Measurements from ENCODE around the gene GH1. TPM values are rescaled to one million over a fixed set of nuclear protein-coding genes. Genes with fewer than 3 reads are reported as not detected.
A peak's percentile ranks its signal among the peaks of the same experiment; 100 is the strongest.
"Not testable (repeated sequence)": the region's sequence is repeated elsewhere in the genome, so short reads cannot be mapped to it uniquely, and the experiment has no call there.

Gene GH1
- total and polyA plus RNA-seq, 4 donors, result not detected

DNA sequence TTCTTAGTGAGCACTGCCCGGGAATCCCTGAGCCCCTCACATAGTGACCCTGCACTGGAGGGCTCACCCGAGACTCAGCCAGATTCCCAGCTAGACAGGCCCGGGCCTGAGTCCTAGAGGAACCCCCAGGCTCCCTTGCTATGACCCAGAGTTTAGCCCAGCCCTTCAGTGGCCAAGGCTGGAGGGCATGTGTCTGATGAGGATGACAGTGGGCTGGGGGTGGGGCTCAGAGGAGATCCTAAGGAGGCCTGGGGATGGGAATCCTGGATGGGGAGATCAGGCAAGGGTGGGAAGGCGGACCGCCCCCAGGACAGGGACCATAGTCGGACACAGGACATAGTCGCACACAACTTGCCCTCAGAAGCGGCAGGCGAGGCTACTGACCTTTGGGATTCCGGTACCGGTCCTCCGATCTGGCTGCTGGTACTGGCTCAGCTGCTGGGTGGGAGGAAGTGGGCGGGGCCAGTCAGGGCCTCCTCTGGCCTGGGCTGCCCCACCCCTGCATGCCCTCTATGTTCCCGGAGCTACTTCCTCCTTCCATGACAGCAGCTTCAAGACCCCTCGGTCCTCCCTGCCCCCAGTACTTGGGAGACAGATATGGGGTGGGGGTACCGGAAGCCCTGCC lies 12.4 kb upstream of the GH1 start:
- H3K9me3 ChIP-seq (ENCODE audit: control insufficient read depth, low read length), result no peaks in the 10 kb centered on the region
- no peaks in the 10 kb centered on the region for H3K36me3 ChIP-seq (ENCODE audit: control insufficient read depth in 1 of 2, insufficient read depth in 2 of 2, low read length in 1 of 2)
- no peak overlapping the region for H3K4me3 ChIP-seq (ENCODE audit: low read length in 2 of 2)
- no peaks in the 10 kb centered on the region for H3K4me1 ChIP-seq (ENCODE audit: control insufficient read depth in 1 of 2, insufficient read depth in 2 of 2, low read length in 2 of 2)
- ATAC-seq (ENCODE audit: low FRiP score) (peak; percentile 58), DNase-seq (peak in 1 of 2 donors; percentile 86)
- 85 to 89% methylated on average over 16 of the region's 16 CpGs for WGBS, 2 donors
- no peak overlapping the region for H3K27ac ChIP-seq (ENCODE audit: low read depth in 1 of 2, low read length in 2 of 2)
- intact Hi-C loops (cut with DNase I), result no loop called here
- no peaks in the 10 kb centered on the region for H3K27me3 ChIP-seq (ENCODE audit: control insufficient read depth in 1 of 2, insufficient read depth in 2 of 2, low read length in 1 of 2)

GRCh38 chr17:63929860-63930766 lies 11.5 kb upstream of the GH1 start:
- no peaks in the 10 kb centered on the region for H3K36me3 ChIP-seq (ENCODE audit: control insufficient read depth in 1 of 2, insufficient read depth in 2 of 2, low read length in 1 of 2)
- WGBS, 2 donors, result 79 to 84% methylated on average over 24 of the region's 24 CpGs
- intact Hi-C loops (cut with DNase I), result no loop called here
- no peak for DNase-seq
- no peaks in the 10 kb centered on the region for H3K9me3 ChIP-seq (ENCODE audit: control insufficient read depth, low read length)
- H3K4me1 ChIP-seq (ENCODE audit: control insufficient read depth in 1 of 2, insufficient read depth in 2 of 2, low read length in 2 of 2), result no peaks in the 10 kb centered on the region
- no peak overlapping the region for H3K4me3 ChIP-seq (ENCODE audit: low read length in 2 of 2)
- no peak overlapping the region for H3K27ac ChIP-seq (ENCODE audit: low read depth in 1 of 2, low read length in 2 of 2)
- peak; percentile 68 for ATAC-seq (ENCODE audit: low FRiP score)
- no peaks in the 10 kb centered on the region for H3K27me3 ChIP-seq (ENCODE audit: control insufficient read depth in 1 of 2, insufficient read depth in 2 of 2, low read length in 1 of 2)

DNA sequence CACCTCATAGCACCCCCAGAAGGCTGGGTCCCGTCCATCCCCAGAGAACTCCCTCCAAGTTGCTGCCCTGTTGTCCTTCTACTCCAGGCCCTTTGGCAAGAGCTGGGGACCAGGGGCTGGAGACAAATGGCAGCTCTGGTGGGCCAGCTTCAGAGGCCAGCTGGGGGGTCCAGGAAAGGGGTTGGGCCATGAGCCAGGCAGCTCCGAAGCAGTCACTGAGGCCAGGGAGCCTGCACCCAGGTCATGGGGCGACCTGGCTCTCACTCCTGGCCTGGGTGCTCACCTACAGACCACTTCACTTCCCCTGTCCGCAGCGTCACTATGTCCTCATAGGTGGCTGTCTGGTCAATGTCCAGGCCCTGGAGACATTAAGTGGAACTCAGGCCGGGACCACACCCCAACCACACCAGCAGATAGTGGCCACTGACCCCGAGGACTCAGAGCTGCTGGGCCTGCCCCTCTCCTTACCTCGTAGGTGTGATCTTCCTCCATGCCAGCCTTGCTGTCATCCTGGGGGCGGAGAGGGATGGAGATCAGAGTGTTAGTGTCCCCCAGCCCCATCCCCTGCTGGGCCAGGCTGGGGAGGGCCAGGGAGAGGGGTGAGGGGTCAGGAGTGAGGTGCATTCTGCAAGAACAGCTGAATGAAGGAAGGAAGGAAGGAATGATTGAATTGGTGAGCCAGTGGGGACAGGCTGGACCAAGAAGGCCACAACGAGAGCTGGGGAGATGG lies 10.5 kb upstream of the GH1 start:
- DNase-seq (no peak), ATAC-seq (ENCODE audit: low FRiP score) (no peak)
- H3K9me3 ChIP-seq (ENCODE audit: control insufficient read depth, low read length), result no peaks in the 10 kb centered on the region
- H3K36me3 ChIP-seq (ENCODE audit: control insufficient read depth in 1 of 2, insufficient read depth in 2 of 2, low read length in 1 of 2), result no peaks in the 10 kb centered on the region
- no peaks in the 10 kb centered on the region for H3K4me1 ChIP-seq (ENCODE audit: control insufficient read depth in 1 of 2, insufficient read depth in 2 of 2, low read length in 2 of 2)
- no peak overlapping the region for H3K4me3 ChIP-seq (ENCODE audit: low read length in 2 of 2)
- 95 to 97% methylated on average over 10 of the region's 10 CpGs for WGBS, 2 donors
- intact Hi-C loops (cut with DNase I), result no loop called here
- H3K27ac ChIP-seq (ENCODE audit: low read depth in 1 of 2, low read length in 2 of 2), result no peak overlapping the region
- H3K27me3 ChIP-seq (ENCODE audit: control insufficient read depth in 1 of 2, insufficient read depth in 2 of 2, low read length in 1 of 2), result no peaks in the 10 kb centered on the region

DNA sequence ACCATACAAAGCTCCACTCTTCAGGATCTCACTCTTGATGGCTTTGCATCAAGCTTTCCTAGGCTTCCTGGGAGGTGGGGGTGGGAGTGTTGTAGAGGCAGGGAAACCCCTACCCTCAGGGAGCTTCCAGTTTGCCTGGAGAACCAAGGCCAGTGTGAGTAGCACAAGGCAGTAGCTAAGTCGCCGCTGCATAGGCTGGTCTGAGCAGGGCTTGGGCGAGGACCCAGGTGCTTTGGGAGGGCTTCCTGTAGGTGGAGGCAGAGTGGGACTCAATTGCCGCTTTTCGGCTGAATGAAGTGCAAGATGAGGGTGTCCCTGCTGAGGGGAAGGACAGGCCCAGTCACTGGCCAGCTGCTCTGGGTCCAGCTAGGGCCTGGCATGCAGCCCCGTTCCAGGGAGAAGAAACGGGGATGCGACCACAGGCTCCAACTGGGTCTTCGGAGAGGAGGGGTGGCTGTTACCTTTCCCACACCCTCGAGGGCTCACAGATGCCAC lies 9.6 kb upstream of the GH1 start:
- H3K4me3 ChIP-seq (ENCODE audit: low read length in 2 of 2), result no peak overlapping the region
- ATAC-seq (ENCODE audit: low FRiP score), result no peak

DNA sequence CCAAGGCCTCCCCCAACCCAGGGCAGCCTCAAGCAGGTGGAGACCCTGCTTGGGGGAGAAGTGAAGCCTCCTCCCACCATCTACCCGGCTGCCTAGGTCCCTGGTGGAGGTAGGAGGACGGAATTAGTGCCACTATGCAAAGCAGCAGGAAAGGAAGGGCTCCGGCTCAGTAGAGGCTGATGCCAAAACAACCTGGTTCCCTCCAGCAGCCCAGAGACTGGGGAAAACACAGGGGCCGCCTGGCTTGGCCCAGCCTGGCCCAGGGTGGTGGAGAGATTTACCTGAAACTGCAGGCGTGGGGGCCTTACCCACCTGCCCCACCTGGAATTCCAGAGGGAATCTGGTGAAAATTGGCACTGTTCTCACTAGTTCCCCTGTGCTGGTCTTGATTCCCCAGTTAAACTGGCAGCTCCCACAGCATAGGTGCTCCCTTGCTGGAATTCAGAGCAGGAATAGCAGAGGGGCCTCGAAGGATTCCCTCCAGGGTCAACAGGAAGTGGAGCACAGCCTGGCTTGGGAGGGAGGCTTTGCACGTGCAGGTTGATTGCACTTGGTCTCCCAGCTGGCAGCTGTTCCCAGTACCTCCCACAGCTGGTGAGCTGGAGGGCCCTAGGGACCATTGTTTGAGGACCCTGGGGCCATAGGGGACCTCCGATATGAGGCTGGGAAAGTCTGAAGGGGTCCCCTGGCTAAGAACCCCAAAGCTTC lies 9.0 kb upstream of the GH1 start:
- no peaks in the 10 kb centered on the region for H3K36me3 ChIP-seq (ENCODE audit: control insufficient read depth in 1 of 2, insufficient read depth in 2 of 2, low read length in 1 of 2)
- intact Hi-C loops (cut with DNase I), result no loop called here
- H3K4me1 ChIP-seq (ENCODE audit: control insufficient read depth in 1 of 2, insufficient read depth in 2 of 2, low read length in 2 of 2), result no peaks in the 10 kb centered on the region
- H3K27ac ChIP-seq (ENCODE audit: low read depth in 1 of 2, low read length in 2 of 2), result no peak overlapping the region
- H3K27me3 ChIP-seq (ENCODE audit: control insufficient read depth in 1 of 2, insufficient read depth in 2 of 2, low read length in 1 of 2), result no peaks in the 10 kb centered on the region
- 61 to 72% methylated on average over 8 of the region's 8 CpGs for WGBS, 2 donors
- DNase-seq (peak in 1 of 2 donors; percentile 47), ATAC-seq (ENCODE audit: low FRiP score) (no peak)
- H3K9me3 ChIP-seq (ENCODE audit: control insufficient read depth, low read length), result no peaks in the 10 kb centered on the region
- H3K4me3 ChIP-seq (ENCODE audit: low read length in 2 of 2), result no peak overlapping the region

More for the DNA sequence above, 9.6 kb upstream of the GH1 start:
- DNase-seq, result peak in 1 of 2 donors; percentile 49
- H3K27me3 ChIP-seq (ENCODE audit: control insufficient read depth in 1 of 2, insufficient read depth in 2 of 2, low read length in 1 of 2), result no peaks in the 10 kb centered on the region
- H3K9me3 ChIP-seq (ENCODE audit: control insufficient read depth, low read length), result no peaks in the 10 kb centered on the region
- no peak overlapping the region for H3K27ac ChIP-seq (ENCODE audit: low read depth in 1 of 2, low read length in 2 of 2)
- WGBS, 2 donors, result 85 to 91% methylated on average over 10 of the region's 10 CpGs
- H3K36me3 ChIP-seq (ENCODE audit: control insufficient read depth in 1 of 2, insufficient read depth in 2 of 2, low read length in 1 of 2), result no peaks in the 10 kb centered on the region
- no peaks in the 10 kb centered on the region for H3K4me1 ChIP-seq (ENCODE audit: control insufficient read depth in 1 of 2, insufficient read depth in 2 of 2, low read length in 2 of 2)
- intact Hi-C loops (cut with DNase I), result no loop called here

DNA sequence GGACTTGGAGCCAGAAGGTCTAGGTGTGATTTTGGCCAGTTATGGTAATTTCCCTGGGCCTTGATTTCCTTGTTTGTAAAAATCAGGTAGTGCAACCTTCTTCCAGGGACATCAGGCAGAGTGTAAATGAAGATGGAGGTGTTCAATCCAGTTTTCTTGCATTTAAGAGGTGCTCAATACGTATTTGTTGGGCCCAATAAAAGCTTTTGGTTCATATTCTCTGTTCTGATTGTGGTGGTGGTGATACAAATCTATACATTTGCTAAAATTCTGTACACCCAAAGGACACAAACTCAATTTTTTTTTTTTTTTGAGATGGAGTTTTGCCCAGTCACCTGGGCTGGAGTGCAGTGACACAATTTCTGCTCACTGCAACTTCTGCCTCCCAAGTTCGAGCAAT lies 7.5 kb upstream of the GH1 start:
- Histone ChIP-seq H3K27me3 (ENCODE audit: control insufficient read depth in 1 of 2, insufficient read depth in 2 of 2, low read length in 1 of 2) (no peaks in the 10 kb centered on the region), H3K4me1 (ENCODE audit: control insufficient read depth in 1 of 2, insufficient read depth in 2 of 2, low read length in 2 of 2) (no peaks in the 10 kb centered on the region), H3K9me3 (ENCODE audit: control insufficient read depth, low read length) (no peaks in the 10 kb centered on the region), H3K4me3 (ENCODE audit: low read length in 2 of 2) (no peak overlapping the region), H3K27ac (ENCODE audit: low read depth in 1 of 2, low read length in 2 of 2) (no peak overlapping the region), H3K36me3 (ENCODE audit: control insufficient read depth in 1 of 2, insufficient read depth in 2 of 2, low read length in 1 of 2) (no peaks in the 10 kb centered on the region)
- ATAC-seq (ENCODE audit: low FRiP score) (no peak), DNase-seq (no peak)
- intact Hi-C loops (cut with DNase I), result no loop called here
- 95 to 98% methylated on average over 2 of the region's 2 CpGs for WGBS, 2 donors

DNA sequence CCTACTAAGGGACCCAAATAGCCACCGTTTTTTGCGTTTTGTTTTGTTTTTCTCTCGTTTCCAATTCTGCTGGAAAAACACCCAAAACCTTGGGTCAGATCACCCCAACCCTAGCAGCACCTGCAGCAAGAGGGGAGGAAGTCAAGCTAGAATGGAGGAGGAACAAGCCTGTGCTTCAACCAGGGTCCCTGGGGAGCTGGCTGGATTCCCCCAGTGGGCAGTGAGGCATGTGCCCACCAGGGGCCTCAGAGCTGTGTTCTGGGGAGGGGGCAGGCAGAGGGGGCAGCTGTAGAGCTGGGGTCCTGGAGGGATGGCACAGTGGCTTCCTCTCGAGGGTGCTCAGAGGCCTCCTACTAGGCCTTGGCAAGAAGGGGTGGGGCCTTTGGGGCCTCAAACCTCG lies 7.0 kb upstream of the GH1 start:
- WGBS, 2 donors, result 82% methylated on average over 5 of the region's 5 CpGs
- Histone ChIP-seq H3K4me3 (ENCODE audit: low read length in 2 of 2) (no peak overlapping the region), H3K36me3 (ENCODE audit: control insufficient read depth in 1 of 2, insufficient read depth in 2 of 2, low read length in 1 of 2) (no peaks in the 10 kb centered on the region), H3K27me3 (ENCODE audit: control insufficient read depth in 1 of 2, insufficient read depth in 2 of 2, low read length in 1 of 2) (no peaks in the 10 kb centered on the region), H3K9me3 (ENCODE audit: control insufficient read depth, low read length) (no peaks in the 10 kb centered on the region), H3K27ac (ENCODE audit: low read depth in 1 of 2, low read length in 2 of 2) (no peak overlapping the region), H3K4me1 (ENCODE audit: control insufficient read depth in 1 of 2, insufficient read depth in 2 of 2, low read length in 2 of 2) (no peaks in the 10 kb centered on the region)
- intact Hi-C loops (cut with DNase I), result no loop called here
- DNase-seq (peak in 1 of 2 donors; percentile 21), ATAC-seq (ENCODE audit: low FRiP score) (no peak)

GRCh38 chr17:63922402-63922801 lies 3.8 kb upstream of the GH1 start:
- H3K4me3 ChIP-seq (ENCODE audit: low read length in 2 of 2); H3K27ac ChIP-seq (ENCODE audit: low read depth in 1 of 2, low read length in 2 of 2); H3K4me1 ChIP-seq (ENCODE audit: control insufficient read depth in 1 of 2, insufficient read depth in 2 of 2, low read length in 2 of 2); intact Hi-C loops (cut with DNase I); H3K27me3 ChIP-seq (ENCODE audit: control insufficient read depth in 1 of 2, insufficient read depth in 2 of 2, low read length in 1 of 2); H3K36me3 ChIP-seq (ENCODE audit: control insufficient read depth in 1 of 2, insufficient read depth in 2 of 2, low read length in 1 of 2); ATAC-seq (ENCODE audit: low FRiP score); H3K9me3 ChIP-seq (ENCODE audit: control insufficient read depth, low read length): not testable (repeated sequence)
- 81% methylated on average over 9 of the region's 9 CpGs for WGBS, 2 donors
- DNase-seq, result peak in 1 of 2 donors; percentile 47

All from aorta (tissue), 5 donors.